Measurements from ENCODE around the gene RBMS2.

The RBMS2 gene

DNA sequence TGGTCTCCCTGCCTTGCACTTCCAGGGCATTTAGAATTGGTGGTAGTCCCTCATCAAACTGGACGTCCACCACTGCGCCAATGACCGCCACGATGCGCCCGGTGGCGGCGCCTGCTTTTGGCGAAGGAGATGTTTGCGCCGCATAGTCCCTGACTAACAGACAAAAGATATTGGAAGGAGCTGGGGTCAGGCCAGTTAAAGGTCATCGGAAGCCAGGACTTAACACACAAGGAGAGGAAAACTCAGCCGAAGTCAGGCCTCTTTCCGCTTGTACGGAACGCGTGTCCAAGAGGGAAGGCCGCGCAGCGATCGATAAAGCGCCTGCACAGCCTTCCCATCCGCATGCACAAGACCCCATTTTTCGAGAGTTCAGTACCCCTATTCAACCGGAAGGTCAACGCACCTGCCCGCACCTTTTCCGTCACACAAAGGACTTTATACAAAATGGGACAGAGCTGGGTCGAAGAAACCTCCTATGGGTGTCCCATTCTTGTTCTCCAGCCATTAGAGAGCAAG is 123.6 kb downstream of the RBMS2 start:
- DNase-seq (ENCODE audit: low read depth): no peak
- peak overlapping the region; percentile 96 for H3K4me3 ChIP-seq (ENCODE audit: low read depth, low read length)
- no peak for TF ChIP-seq CTCF (IDR thresholded peaks at IDR 0.05; ENCODE audit: control insufficient read depth, extremely low read depth, insufficient read depth)

Data from LNCaP clone FGC (cell line).